ENCODE measurements around the gene TLR5. TPM values are rescaled to one million over a fixed set of nuclear protein-coding genes. Genes with fewer than 3 reads are reported as not detected.

TLR5 gene
- total RNA-seq, 6 donors from 2014 or later: 4.1 to 30.4 (median 14.8) TPM

- 81 to 94% methylated on average over 5 to 7 of the region's 7 CpGs for WGBS, 2 donors
- H3K4me3 ChIP-seq: no peak overlapping the region
- no peak for ATAC-seq (ENCODE audit: low FRiP score in 2 of 2)
- peaks cover 25 to 45% (median 38%) of the 10 kb centered on the region in 4 donors for H3K4me1 ChIP-seq
- DNase-seq: no peak
- no peaks in the 10 kb centered on the region for H3K9me3 ChIP-seq
- TF ChIP-seq, protein P1, sequence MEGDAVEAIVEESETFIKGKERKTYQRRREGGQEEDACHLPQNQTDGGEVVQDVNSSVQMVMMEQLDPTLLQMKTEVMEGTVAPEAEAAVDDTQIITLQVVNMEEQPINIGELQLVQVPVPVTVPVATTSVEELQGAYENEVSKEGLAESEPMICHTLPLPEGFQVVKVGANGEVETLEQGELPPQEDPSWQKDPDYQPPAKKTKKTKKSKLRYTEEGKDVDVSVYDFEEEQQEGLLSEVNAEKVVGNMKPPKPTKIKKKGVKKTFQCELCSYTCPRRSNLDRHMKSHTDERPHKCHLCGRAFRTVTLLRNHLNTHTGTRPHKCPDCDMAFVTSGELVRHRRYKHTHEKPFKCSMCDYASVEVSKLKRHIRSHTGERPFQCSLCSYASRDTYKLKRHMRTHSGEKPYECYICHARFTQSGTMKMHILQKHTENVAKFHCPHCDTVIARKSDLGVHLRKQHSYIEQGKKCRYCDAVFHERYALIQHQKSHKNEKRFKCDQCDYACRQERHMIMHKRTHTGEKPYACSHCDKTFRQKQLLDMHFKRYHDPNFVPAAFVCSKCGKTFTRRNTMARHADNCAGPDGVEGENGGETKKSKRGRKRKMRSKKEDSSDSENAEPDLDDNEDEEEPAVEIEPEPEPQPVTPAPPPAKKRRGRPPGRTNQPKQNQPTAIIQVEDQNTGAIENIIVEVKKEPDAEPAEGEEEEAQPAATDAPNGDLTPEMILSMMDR (IDR thresholded peaks at IDR 0.05): no peak
- no peak for TF ChIP-seq EP300 (IDR thresholded peaks at IDR 0.05)
- TF ChIP-seq POLR2A (IDR thresholded peaks at IDR 0.05): no peak
- TF ChIP-seq POLR2AphosphoS5 (IDR thresholded peaks at IDR 0.05): peak in 1 of 2 donors; percentile 9
- H3K27me3 ChIP-seq: no peaks in the 10 kb centered on the region
- peak overlapping the region in 3 of 4 donors; percentile 18 to 32 (median 30) for H3K27ac ChIP-seq
- H3K36me3 ChIP-seq: no peaks in the 10 kb centered on the region
Observed at GRCh38 chr1:223079498-223079897, 63.5 kb downstream of the TLR5 start.

DNA sequence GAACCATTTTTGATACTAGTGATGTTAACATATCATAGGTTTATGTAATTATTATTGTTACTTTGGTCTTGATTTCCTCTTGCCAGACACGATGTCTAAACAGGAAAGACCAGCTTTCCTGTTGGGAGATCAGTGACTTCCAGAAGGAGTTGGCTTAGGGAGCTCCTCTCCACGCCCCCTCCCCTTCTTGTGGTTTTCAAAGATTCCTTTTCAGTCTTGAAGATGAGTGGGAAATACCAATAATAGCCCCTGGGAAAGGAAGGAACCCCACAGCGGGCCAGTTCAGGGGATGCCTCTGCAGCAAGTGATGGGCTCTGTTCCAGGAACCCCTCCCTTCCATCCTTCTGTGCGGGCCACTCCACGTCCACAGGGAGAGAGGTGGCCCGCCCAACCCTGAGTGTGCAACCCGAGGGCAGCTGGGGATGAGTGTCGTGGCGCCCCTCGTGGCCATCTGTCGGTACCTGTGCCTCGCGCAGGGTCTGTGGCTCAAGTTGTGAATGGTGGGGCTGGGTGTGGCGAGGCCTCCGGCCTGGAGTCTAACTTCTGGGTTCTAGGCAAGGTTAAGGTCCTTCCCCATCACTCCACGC is 65.7 kb downstream of the TLR5 start:
- Histone ChIP-seq H3K4me1 (peaks cover 33 to 50% (median 41%) of the 10 kb centered on the region in 4 donors), H3K36me3 (no peaks in the 10 kb centered on the region), H3K4me3 (no peak overlapping the region), H3K27me3 (no peaks in the 10 kb centered on the region), H3K27ac (peak overlapping the region; percentile 54 to 85 (median 78)), H3K9me3 (no peaks in the 10 kb centered on the region)
- DNase-seq (peak; percentile 61 to 69), ATAC-seq (ENCODE audit: low FRiP score in 2 of 2) (peak in 1 of 2 donors; percentile 42)
- TF ChIP-seq EP300 (IDR thresholded peaks at IDR 0.05) (peak in 1 of 4 donors; percentile 47), POLR2A (IDR thresholded peaks at IDR 0.05) (no peak), POLR2AphosphoS5 (IDR thresholded peaks at IDR 0.05) (peak; percentile 38 to 47)
- TF ChIP-seq, protein P1 (IDR thresholded peaks at IDR 0.05): peak; percentile 23 to 55 (median 52)
- WGBS, 2 donors: 64 to 66% methylated on average over 15 to 16 of the region's 16 CpGs

DNA sequence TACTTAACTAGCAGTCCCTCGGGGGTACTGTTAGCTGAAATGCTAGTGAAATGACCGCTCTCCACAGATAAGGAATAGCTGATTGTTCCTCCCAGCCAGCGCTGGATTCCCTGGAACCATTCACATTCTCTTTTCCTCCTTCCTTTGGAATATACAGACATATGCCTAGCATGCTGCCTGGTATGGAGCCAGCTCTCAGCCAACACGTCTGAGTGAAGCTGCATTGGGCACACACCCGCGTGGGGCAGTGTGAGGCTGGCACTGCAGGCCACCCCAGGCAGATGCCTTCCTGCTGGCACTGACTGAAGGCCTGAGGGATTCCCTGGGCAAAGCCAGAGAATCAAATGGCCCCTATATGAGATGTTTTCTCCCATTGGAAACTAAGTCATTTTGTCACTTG is 66.7 kb downstream of the TLR5 start:
- ATAC-seq (ENCODE audit: low FRiP score in 2 of 2): no peak
- Histone ChIP-seq H3K4me1 (peaks cover 30 to 46% (median 39%) of the 10 kb centered on the region in 4 donors), H3K9me3 (no peaks in the 10 kb centered on the region), H3K27me3 (no peaks in the 10 kb centered on the region), H3K27ac (peak overlapping the region; percentile 23 to 85 (median 74)), H3K36me3 (no peaks in the 10 kb centered on the region), H3K4me3 (no peak overlapping the region)
- DNase-seq: peak in 1 of 2 donors; percentile 37
- TF ChIP-seq EP300 (IDR thresholded peaks at IDR 0.05): no peak
- TF ChIP-seq, protein P1 (IDR thresholded peaks at IDR 0.05): no peak
- TF ChIP-seq POLR2AphosphoS5 (IDR thresholded peaks at IDR 0.05): peak in 1 of 2 donors; percentile 4
- TF ChIP-seq POLR2A (IDR thresholded peaks at IDR 0.05): no peak
- 52 to 53% methylated on average over 6 of the region's 6 CpGs for WGBS, 2 donors

GRCh38 chr1:223075834-223076233 is 67.2 kb downstream of the TLR5 start:
- TF ChIP-seq POLR2AphosphoS5 (IDR thresholded peaks at IDR 0.05) (no peak), EP300 (IDR thresholded peaks at IDR 0.05) (no peak), POLR2A (IDR thresholded peaks at IDR 0.05) (no peak)
- TF ChIP-seq, protein P1 (IDR thresholded peaks at IDR 0.05): no peak
- H3K4me1 ChIP-seq: peaks cover 30 to 43% (median 38%) of the 10 kb centered on the region in 4 donors
- H3K36me3 ChIP-seq: no peaks in the 10 kb centered on the region
- H3K4me3 ChIP-seq: no peak overlapping the region
- H3K9me3 ChIP-seq: no peaks in the 10 kb centered on the region
- H3K27ac ChIP-seq: peak overlapping the region in 3 of 4 donors; percentile 65 to 85 (median 83)
- H3K27me3 ChIP-seq: no peaks in the 10 kb centered on the region
- DNase-seq: no peak
- ATAC-seq (ENCODE audit: low FRiP score in 2 of 2): no peak
- WGBS, 2 donors: 66 to 79% methylated on average over 3 of the region's 3 CpGs

Measured in upper lobe of left lung (tissue), 6 donors.